Stimulated activated CD8-positive, alpha-beta memory T cell treated with anti-CD3 and anti-CD28 coated beads, Interleukin-2, amount 100 ng/mL, for 1 hour (primary cell): ENCODE measurements around the gene ALG9.
"Not testable (repeated sequence)": the region's sequence is repeated elsewhere in the genome, so short reads cannot be mapped to it uniquely, and the experiment has no call there.

ENCODE experiments used
- DNase-seq, 2 donors: peaks; one replicate each; pipeline ENCODE4 v3.0.0-alpha.2; 2020; ENCODE audit warnings: low read depth in 2 of 2

Gene ALG9

DNA sequence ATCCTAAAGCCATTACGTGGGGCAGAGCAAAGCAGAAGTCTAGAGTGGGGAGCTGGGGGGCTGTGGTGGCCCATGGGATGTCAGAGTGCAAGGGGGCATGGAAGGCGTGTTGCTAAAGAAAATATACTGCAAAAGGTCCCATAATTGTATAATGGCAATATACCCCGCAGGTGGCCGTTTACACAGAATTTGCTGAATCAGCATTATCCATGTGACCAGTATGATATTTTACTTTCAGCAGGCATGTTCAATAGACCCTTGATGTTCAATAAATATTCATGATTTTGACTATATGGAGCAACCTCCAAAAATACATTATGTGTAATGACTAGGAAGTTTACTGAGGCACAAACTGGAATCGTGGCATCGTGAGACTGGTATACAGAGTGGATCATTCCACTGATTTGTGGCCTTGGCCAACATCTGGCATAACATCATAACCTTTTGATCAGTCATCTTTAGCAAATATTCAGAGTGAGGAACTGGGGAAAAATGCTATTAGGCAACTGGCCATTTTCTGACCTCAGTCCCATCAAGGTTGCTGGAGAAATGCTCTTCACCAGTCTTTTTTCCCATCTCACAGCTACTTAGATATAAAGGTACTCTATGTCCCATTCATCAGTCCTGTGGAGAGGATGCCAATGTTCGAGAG lies 75.9 kb downstream of the ALG9 start:
- no peak for DNase-seq

- no peak for DNase-seq
These were observed 77.5 kb downstream of the ALG9 start for GRCh38 chr11:111793863-111794262.

DNA sequence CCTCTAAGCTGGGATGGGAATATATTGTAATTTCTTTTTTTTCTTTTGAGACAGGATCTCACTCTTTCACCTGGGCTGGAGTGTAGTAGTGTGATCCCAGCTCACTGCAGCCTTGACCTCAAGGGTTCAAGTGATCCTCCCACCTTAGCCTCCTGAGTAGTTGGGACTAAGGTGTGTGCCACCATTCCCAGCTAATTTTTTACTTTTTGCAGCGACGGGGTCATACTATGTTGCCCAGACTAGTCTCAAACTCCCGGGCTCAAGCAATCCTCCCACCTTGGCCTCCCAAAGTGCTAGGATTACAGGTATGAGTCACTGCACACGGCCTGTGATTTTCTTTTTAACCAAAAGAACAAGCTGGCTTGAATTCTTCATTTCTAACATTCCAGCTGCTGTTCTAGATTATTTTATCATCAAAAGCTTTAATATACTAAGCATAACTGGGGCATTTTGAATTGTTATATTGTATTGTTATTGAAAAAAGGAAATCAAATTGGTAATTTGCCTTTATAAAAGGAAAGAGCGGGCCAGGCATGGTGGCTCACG lies 78.4 kb downstream of the ALG9 start:
- no peak for DNase-seq

- no peak for DNase-seq
These were observed 79.1 kb downstream of the ALG9 start for GRCh38 chr11:111792314-111792713.

GRCh38 chr11:111788464-111788863 lies 82.9 kb downstream of the ALG9 start:
- no peak for DNase-seq

- DNase-seq: no peak
These were observed 83.3 kb downstream of the ALG9 start for GRCh38 chr11:111788051-111788450.

GRCh38 chr11:111785886-111786412 lies 85.4 kb downstream of the ALG9 start:
- DNase-seq: no peak

DNA sequence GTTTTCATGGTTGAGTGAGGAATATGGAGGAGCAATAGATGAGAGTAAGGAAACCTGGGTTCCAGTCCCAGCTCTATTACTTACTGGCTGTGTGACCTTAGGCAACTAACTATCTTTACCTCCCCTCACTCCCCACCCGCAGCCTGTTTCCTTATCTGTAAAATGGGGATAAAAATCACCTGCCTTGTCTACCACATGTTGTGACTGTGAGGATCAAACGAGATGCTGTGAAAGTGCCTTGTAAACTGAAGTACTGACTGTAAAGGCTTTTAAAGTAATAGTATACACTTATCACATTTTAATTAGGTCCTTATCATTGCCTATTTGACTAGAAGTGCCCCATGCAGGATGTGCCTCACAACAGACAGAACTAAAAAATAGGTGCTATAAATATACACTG lies 86.3 kb downstream of the ALG9 start:
- no peak for DNase-seq

DNA sequence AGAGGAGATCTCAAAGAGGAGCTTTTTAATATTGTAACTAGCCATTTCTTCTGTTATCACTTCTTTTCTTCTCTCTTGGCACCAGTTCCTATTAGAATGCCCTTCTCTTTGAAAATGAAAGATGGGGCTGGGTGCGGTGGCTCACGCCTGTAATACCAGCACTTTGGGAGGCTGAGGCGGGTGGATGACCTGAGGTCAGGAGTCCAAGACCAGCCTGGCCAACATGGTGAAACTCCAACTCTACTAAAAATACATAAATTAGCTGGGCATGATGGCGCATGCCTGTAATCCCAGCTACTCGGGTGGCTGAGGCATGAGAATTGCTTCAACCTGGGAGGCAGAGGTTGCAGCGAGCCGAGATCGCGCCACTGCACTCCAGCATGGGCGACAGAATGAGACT lies 87.1 kb downstream of the ALG9 start:
- DNase-seq: not testable (repeated sequence)

- no peak for DNase-seq
These were observed 89.2 kb downstream of the ALG9 start for GRCh38 chr11:111782109-111782741.

DNA sequence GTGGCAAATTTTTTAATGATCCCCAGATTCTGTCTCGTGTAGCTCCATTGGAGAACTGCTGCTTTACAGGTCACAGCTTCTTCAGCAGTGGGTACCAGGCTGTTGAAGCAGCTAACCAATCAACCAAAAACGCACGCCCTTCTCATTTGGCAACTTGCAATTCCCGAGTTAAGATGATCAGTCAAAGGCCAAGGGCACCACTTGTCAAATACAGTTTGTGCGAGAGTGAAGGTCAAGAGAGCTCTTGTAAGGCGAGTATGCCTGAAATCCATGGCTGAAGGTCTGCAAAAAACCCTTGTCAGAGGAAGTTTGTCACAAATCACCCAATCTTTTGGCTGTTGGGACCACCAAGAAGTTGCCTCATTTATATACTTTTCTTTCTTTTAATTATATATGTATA lies 92.3 kb downstream of the ALG9 start:
- DNase-seq: no peak

DNA sequence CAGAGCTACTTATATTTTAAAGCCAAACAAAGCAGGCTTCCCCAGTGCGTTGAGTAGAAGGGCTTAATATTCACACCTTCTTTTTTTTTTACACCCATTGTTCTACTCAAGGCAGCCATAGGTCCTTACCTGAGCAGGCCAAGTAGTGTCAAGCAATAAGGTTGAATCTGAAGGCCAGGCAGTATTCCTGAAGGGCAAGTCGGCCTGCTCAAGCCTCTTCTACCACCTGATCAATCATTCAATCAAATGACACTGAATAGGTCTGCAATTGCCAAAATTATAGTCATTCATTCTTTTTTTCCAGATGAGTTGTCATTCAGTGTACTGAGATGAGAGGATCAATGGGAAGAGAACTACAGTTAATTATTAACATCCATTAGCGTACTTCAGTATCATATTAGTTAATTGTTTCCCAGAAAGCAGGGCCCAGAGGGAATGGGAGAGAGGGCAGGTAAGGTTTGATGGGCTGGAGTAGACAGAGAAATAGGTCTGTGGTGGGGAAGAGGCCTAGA lies 93.3 kb downstream of the ALG9 start:
- DNase-seq: no peak

- no peak for DNase-seq
These were observed 94.0 kb downstream of the ALG9 start for GRCh38 chr11:111777094-111778046.

DNA sequence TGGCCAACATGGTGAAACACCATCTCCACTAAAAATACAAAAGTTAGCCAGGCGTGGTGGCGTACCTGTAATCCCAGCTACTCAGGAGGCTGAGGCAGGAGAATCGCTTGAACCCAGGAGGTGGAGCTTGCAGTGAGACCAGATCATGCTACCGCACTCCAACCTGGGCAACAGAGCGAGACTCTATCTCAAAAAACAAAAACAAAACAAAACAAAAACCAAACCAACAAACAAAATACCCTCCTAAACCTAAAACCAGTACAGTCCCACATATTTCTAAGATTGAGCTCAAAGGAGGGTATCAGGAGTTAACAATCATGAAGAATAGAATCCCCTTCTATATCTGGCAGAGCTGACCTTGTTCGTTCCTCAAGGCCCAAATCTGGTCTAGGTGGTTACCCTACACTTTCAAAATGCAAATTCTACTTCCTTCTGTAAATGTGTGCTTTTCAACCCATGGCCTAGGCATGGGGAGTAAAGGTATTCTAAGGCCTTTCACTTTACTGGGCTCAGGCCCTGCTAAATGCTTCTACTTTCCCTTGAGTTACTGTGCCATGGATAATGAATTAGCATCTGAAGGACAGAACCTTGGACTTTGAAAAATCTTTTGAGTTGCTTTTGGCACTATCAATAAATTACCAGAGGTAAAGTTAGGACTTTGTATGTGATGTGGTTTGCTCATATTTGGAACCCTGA lies 94.8 kb downstream of the ALG9 start:
- DNase-seq: no peak

DNA sequence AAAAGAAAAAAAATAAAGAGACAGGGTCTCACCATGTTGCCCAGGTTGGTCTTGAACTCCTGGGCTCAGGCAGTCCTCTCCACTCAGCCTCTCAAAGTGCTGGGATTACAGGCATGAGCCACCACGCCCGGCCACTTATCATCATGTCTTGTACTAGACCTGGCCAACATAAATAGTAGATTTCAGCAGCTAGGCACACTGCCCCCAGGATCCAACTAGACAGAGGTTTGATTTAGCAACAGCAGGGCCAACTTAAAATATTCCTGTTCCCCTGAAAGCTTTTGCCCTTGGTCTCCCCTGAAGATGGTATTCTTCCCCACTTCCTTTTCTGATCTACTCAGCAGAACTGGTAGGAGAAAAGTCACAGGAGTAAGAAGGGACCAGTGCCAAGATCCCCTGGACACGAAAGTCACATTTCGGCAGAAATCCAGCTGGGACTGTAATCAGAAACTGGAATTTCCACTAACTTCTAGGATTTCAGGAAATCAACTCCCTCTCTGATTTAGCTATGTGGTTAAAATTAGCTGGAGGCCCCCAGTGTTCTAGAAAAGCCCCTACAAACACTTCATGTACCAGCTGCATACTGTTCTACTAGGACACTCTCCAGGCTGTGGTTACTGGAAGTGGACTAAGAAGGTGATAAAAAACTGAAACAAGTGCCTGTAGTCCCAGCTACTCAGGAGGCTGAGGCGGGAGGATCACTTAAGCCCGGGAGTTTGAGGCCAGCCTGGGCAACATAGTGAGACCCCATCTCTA lies 96.2 kb downstream of the ALG9 start:
- no peak for DNase-seq

GRCh38 chr11:111772535-111772934 lies 98.8 kb downstream of the ALG9 start:
- DNase-seq: no peak

DNA sequence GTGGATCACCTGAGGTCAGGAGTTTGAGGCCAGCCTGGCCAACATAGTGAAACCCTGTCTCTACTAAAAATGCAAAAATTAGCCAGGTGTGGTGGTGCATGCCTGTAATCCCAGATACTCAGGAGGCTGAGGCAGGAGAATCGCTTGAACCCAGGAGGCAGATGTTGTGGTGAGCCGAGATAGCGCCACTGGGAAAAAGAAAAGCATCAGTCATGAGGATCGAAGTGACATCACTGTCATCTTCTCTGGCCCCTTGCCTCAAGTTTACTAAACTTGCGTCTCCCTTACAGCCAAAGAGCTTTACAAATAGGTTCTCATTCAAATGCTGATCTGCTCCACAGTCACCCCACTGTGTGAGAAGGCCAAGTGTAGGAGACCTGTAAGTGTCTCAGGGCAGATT lies 100.2 kb downstream of the ALG9 start:
- DNase-seq: not testable (repeated sequence)

GRCh38 chr11:111770581-111771134 lies 100.7 kb downstream of the ALG9 start:
- no peak for DNase-seq

GRCh38 chr11:111766834-111767142 lies 104.6 kb downstream of the ALG9 start:
- no peak for DNase-seq
